ENCODE results near the gene SPRR5.

- no peak for TF ChIP-seq CTCF (IDR thresholded peaks at IDR 0.05)
- TF ChIP-seq SIN3A (IDR thresholded peaks at IDR 0.05; ENCODE audit: borderline replicate concordance, low read depth, low read length), result no peak
- no peak for TF ChIP-seq POLR2AphosphoS5 (IDR thresholded peaks at IDR 0.05; ENCODE audit: low read depth, low read length)
- no peak for TF ChIP-seq EZH2phosphoT487 (IDR thresholded peaks at IDR 0.05; ENCODE audit: borderline replicate concordance, low read depth)
- TF ChIP-seq EP300 (IDR thresholded peaks at IDR 0.05; ENCODE audit: borderline replicate concordance in 1 of 2, low read depth in 1 of 2, low read length in 1 of 2), result no peak
- TF ChIP-seq MAX (IDR thresholded peaks at IDR 0.05; ENCODE audit: low read depth), result no peak
- TF ChIP-seq NRF1 (IDR thresholded peaks at IDR 0.05; ENCODE audit: low read depth, low read length), result no peak
- no peak for TF ChIP-seq FOXM1 (IDR thresholded peaks at IDR 0.05; ENCODE audit: low read depth)
- TF ChIP-seq YY1 (IDR thresholded peaks at IDR 0.05; ENCODE audit: low read depth), result no peak
- TF ChIP-seq SMC3 (IDR thresholded peaks at IDR 0.05; ENCODE audit: low read depth, low read length), result no peak
These were observed 37.8 kb upstream of the SPRR5 start for GRCh38 chr1:152909206-152909605.
